Measurements from ENCODE around the gene PLPP4.
A peak's percentile ranks its signal among the peaks of the same experiment; 100 is the strongest.

The PLPP4 gene

DNA sequence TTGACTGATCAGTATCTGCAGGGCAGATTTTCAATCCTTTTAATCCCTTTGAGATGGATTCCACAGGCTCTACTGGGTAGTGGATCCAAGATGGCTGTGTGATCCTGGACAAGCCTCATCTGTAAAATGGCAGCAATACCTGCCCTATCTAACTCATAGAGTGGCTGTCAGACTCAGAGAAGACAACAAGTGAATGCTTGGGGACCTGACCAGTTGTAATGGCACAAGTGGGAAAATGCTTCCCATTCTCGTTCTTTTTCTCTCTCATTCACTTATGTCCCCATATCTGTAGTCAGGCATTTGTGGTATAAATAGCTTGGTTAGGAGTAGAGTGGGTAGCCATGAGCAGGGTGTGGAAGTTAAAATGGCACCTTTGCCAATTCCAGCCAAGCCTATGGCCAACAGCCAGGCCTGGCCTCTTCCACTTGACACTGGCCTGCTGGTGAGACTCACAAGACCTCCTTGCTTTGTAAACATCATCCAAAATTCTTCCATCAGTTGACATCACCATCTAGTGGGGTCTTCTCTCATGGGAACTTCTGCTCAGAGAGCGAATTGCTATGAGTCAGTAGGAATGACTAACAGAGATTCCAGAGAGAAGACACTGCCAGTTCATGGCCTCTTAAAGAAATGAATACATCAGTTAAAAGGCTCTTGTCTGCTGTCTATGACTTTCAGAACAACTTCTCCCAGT lies 150.1 kb downstream of the PLPP4 start:
- DNase-seq (ENCODE audit: low read depth) = peak; percentile 50
- H3K4me3 ChIP-seq (replicated peaks; ENCODE audit: low read depth, low read length) = no peak overlapping the region
- TF ChIP-seq, protein P1, sequence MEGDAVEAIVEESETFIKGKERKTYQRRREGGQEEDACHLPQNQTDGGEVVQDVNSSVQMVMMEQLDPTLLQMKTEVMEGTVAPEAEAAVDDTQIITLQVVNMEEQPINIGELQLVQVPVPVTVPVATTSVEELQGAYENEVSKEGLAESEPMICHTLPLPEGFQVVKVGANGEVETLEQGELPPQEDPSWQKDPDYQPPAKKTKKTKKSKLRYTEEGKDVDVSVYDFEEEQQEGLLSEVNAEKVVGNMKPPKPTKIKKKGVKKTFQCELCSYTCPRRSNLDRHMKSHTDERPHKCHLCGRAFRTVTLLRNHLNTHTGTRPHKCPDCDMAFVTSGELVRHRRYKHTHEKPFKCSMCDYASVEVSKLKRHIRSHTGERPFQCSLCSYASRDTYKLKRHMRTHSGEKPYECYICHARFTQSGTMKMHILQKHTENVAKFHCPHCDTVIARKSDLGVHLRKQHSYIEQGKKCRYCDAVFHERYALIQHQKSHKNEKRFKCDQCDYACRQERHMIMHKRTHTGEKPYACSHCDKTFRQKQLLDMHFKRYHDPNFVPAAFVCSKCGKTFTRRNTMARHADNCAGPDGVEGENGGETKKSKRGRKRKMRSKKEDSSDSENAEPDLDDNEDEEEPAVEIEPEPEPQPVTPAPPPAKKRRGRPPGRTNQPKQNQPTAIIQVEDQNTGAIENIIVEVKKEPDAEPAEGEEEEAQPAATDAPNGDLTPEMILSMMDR (IDR thresholded peaks at IDR 0.05; ENCODE audit: low read length, missing control alignments) = no peak

DNA sequence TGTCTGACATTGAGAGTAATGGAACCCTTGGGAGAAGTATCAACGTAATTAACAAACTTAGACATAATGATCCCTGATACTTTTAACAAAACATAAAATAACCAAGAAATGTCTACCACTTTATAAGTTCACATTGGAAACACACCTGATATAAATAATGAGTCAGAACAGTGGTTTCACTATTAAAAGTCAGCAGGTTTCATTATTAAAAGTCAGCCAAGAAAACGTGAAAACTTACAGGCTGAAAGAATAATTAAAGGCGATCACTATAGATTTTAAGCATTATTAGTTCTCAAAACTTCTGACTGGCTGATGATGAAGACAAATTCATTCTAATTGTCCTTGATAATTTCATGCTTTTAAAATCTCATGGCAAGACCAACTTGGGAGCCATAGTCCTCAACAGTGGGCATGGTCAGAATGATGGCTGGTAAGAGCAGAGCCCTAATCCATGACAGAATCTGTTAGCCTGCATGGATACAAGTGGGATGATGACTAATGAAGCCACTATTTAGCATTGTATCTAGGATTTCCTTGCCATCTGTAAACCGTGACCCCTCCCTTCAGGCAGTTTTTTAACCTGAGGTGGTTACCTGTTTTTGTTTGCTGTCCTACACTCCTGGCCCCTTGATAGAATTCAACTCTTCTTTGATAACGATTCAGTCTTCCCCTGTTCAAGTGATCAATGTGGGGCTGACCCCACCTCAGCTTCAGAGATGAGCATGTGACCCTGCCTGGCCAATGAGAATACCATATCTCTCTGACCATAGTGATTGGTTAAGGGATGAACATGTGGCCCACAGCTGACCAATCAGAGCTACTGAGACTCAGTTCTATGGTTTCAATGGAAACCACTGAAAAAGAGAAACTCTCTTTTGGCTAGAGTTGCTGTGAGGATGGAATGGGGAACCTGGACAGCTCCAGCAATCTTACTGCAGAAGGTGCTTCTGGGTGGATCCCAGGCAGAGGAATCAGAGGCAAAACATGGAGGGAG lies 151.0 kb downstream of the PLPP4 start:
- TF ChIP-seq, protein P1 (IDR thresholded peaks at IDR 0.05; ENCODE audit: low read length, missing control alignments) = no peak
- no peak overlapping the region for H3K4me3 ChIP-seq (replicated peaks; ENCODE audit: low read depth, low read length)
- no peak for DNase-seq (ENCODE audit: low read depth)

DNA sequence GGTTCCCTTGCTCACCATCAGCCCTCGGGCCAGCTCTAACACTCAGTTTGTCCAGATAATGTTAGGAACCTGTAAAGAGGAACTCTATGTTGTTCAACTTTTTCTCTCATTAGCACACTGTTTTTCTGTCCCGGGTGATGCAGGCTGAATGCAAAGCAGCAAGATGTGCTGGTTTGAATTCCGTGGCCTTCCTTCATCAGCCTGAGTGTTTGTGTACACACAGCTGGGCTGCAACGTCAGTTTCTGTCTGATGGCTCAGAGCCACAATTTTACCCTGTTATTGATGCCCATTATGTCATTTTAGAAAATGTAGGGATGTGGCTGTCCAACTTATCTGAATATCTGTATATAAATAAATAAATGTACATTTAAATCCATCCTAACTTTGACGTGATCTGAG lies 152.0 kb downstream of the PLPP4 start:
- TF ChIP-seq, protein P1 (IDR thresholded peaks at IDR 0.05; ENCODE audit: low read length, missing control alignments) = no peak
- H3K4me3 ChIP-seq (replicated peaks; ENCODE audit: low read depth, low read length) = no peak overlapping the region
- DNase-seq (ENCODE audit: low read depth) = no peak

DNA sequence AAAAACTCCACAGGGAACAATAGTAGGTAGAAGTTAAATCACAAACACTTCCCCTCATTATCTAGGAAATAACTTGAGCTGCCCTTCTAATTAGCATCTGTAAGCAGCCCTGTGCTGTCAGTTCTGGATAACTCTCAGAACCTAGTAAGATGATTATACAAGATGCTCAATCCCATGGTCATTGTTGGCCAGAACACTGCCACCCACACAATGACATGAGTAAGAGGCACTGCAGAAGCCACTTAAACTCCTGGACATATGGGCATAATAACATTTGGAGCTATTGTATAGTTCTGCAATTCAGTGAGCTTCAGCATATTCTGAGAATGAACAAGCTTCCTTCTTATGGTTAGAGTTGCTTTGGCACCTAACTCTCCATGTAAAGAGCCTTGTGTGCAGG lies 153.8 kb downstream of the PLPP4 start:
- DNase-seq (ENCODE audit: low read depth) = no peak
- no peak overlapping the region for H3K4me3 ChIP-seq (replicated peaks; ENCODE audit: low read depth, low read length)
- TF ChIP-seq, protein P1 (IDR thresholded peaks at IDR 0.05; ENCODE audit: low read length, missing control alignments) = no peak

DNA sequence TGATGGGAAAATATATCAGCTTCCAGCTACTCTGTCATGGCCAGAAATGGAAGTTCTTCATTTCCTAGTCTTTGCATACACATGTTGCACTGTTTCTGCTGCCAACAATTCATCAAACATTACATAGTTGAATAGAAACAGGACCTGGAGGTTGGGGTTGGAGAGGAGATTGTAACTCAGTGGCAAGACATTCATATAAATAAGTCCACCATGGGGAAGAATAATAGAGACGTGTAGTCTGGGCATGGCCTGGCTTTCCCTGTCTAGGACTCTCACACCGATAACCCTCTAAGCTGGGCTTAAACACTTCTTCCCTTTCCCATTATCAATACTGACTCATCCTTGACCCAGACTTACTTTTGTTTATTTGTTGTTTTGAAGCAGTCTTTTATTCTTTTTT lies 155.7 kb downstream of the PLPP4 start:
- no peak for DNase-seq (ENCODE audit: low read depth)
- TF ChIP-seq, protein P1 (IDR thresholded peaks at IDR 0.05; ENCODE audit: low read length, missing control alignments) = no peak
- no peak overlapping the region for H3K4me3 ChIP-seq (replicated peaks; ENCODE audit: low read depth, low read length)

DNA sequence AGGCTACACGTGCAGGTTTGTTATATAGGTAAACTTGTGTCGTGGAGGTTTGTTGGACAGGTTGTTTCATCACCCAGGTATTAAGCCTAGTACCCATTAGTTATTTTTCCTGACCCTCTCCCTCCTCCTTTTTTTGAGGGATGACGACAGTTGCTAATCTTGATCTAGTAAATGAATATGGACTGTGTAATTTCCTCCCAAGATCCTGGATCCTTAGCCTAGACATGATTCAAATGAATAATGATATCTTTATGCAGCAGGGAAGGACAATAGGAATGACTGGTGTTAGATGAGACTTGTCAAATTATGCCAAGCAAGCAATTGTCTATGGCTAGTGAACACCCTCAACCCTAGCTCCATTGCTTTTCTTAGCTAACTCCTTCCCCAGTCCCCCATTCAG lies 156.2 kb downstream of the PLPP4 start:
- DNase-seq (ENCODE audit: low read depth) = no peak
- H3K4me3 ChIP-seq (replicated peaks; ENCODE audit: low read depth, low read length) = no peak overlapping the region
- TF ChIP-seq, protein P1 (IDR thresholded peaks at IDR 0.05; ENCODE audit: low read length, missing control alignments) = no peak
